HUES6 (cell line): Measurements from ENCODE around the gene N4BP2L2.

ENCODE experiments used
- H3K27ac ChIP-seq: 2 replicates; pipeline ENCODE4 v1.7.0; 2013; ENCODE audit warnings: low read depth, mild to moderate bottlenecking, low read length, inconsistent platforms
- H3K27me3 ChIP-seq: 2 replicates; pipeline ENCODE4 v1.6.1; 2013; ENCODE audit warnings: low read length; ENCODE audit not compliant: control insufficient read depth, insufficient read depth
- H3K36me3 ChIP-seq: 2 replicates; pipeline ENCODE4 v1.6.1; 2013; ENCODE audit warnings: low read length; ENCODE audit not compliant: control insufficient read depth, insufficient read depth
- H3K4me1 ChIP-seq: 2 replicates; pipeline ENCODE4 v1.6.1; 2013; ENCODE audit warnings: low read length; ENCODE audit not compliant: control insufficient read depth, insufficient read depth
- H3K4me3 ChIP-seq: 2 replicates; pipeline ENCODE4 v1.5.1; 2013; ENCODE audit warnings: low read depth, low read length
- H3K9ac ChIP-seq: one replicate; pipeline ENCODE4 v1.6.1; 2013; ENCODE audit warnings: mild to moderate bottlenecking, low read length
- H3K9me3 ChIP-seq: 2 replicates; pipeline ENCODE4 v1.6.1; 2013; ENCODE audit warnings: low read depth, low read length; ENCODE audit not compliant: control insufficient read depth, insufficient read depth

The N4BP2L2 gene

DNA sequence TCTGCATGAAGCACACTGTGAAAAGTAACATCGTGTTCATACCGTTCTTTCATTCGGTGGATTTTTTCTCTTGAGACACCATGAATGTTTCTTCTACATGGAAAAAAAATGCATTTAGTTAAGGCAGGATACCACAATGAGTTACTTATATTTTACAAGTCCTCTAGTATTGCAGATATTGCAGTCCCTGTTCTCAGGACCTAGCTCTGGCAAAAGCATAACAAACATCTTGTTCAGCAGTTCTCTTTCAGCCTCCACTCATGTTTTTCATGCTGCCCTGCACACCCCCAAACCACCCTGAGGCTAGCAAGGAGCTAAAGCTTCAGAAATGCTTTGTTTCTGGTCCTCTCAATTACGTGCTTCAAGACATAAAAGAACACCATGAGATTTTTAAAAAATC lies 135.5 kb downstream of the N4BP2L2 start:
- H3K36me3 ChIP-seq: peaks cover 10% of the 10 kb centered on the region
- peaks cover under 1% of the 10 kb centered on the region; the same call in 1 of the 2 replicates for H3K4me1 ChIP-seq
- no peaks in the 10 kb centered on the region for H3K27me3 ChIP-seq
- H3K27ac ChIP-seq: no peak overlapping the region
- no peaks in the 10 kb centered on the region for H3K9me3 ChIP-seq
- no peak overlapping the region for H3K9ac ChIP-seq
- no peak overlapping the region for H3K4me3 ChIP-seq

GRCh38 chr13:32391101-32391619 lies 147.4 kb downstream of the N4BP2L2 start:
- Histone ChIP-seq H3K4me3 (no peak overlapping the region), H3K9me3 (no peaks in the 10 kb centered on the region), H3K4me1 (peaks cover 5% of the 10 kb centered on the region; the same call in 1 of the 2 replicates), H3K9ac (no peak overlapping the region), H3K27ac (0 out of 2 replicates have a peak overlapping the region, but pooled peaks have one; percentile 11), H3K27me3 (no peaks in the 10 kb centered on the region), H3K36me3 (peaks cover 10% of the 10 kb centered on the region)

DNA sequence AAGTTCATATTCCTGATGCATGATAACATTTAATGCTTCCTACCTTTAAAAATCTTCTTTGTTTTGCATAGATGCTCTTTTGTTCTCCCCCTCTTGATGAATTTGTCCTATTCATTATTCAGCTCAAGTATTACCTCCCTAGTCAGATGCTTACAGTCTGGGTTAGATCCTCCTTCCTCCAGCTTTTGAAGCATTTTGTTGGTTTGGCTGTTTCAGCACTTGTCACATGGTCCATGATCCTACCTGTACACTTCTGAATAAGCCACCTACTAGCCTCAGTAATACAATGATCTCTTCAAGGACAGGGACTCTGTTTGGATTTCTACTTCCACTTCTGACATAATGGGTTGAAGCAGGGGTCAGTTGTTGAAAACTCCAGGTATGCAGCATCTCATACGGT lies 148.1 kb downstream of the N4BP2L2 start:
- H3K27me3 ChIP-seq: no peaks in the 10 kb centered on the region
- peaks cover 8% of the 10 kb centered on the region; the same call in 1 of the 2 replicates for H3K36me3 ChIP-seq
- no peak overlapping the region for H3K4me3 ChIP-seq
- H3K9me3 ChIP-seq: no peaks in the 10 kb centered on the region
- H3K27ac ChIP-seq: 0 out of 2 replicates have a peak overlapping the region, but pooled peaks have one; percentile 11
- no peak overlapping the region for H3K9ac ChIP-seq
- H3K4me1 ChIP-seq: peaks cover 5% of the 10 kb centered on the region; the same call in 1 of the 2 replicates

GRCh38 chr13:32390048-32390447 lies 148.5 kb downstream of the N4BP2L2 start:
- H3K9me3 ChIP-seq: no peaks in the 10 kb centered on the region
- peaks cover 5% of the 10 kb centered on the region; the same call in 1 of the 2 replicates for H3K4me1 ChIP-seq
- no peak overlapping the region for H3K9ac ChIP-seq
- H3K27ac ChIP-seq: no peak overlapping the region
- H3K27me3 ChIP-seq: no peaks in the 10 kb centered on the region
- no peak overlapping the region for H3K4me3 ChIP-seq
- H3K36me3 ChIP-seq: peaks cover 11% of the 10 kb centered on the region

DNA sequence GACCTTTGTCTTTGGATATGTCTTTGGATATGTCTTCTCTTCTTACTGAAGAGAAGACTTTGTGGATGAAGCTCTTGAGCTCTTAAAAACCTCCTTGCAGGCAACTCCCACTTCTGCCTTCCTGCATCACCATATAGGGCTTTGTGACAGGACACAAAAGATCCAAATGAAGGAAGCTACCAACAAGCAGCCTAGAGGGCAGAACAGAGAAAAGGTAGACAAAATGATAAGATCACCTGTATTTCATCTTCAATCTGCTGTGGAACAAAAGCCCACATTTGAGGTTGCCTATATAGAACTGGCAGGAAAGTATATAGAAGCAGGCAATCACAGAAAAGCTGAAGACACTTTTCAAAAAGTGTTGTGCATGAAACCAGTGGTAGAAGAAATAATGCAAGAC lies 153.2 kb downstream of the N4BP2L2 start:
- Histone ChIP-seq H3K27ac (no peak overlapping the region), H3K9me3 (no peaks in the 10 kb centered on the region), H3K27me3 (no peaks in the 10 kb centered on the region), H3K4me1 (peaks cover 2% of the 10 kb centered on the region; the same call in 1 of the 2 replicates), H3K4me3 (no peak overlapping the region), H3K36me3 (peaks cover 33% of the 10 kb centered on the region), H3K9ac (no peak overlapping the region)

GRCh38 chr13:32384702-32385101 lies 153.9 kb downstream of the N4BP2L2 start:
- Histone ChIP-seq H3K27me3 (no peaks in the 10 kb centered on the region), H3K9ac (no peak overlapping the region), H3K9me3 (no peaks in the 10 kb centered on the region), H3K4me3 (no peak overlapping the region), H3K4me1 (0 out of 2 replicates have a peak, but pooled peaks cover 2% of the 10 kb centered on the region), H3K27ac (no peak overlapping the region), H3K36me3 (peaks cover 39% of the 10 kb centered on the region)

DNA sequence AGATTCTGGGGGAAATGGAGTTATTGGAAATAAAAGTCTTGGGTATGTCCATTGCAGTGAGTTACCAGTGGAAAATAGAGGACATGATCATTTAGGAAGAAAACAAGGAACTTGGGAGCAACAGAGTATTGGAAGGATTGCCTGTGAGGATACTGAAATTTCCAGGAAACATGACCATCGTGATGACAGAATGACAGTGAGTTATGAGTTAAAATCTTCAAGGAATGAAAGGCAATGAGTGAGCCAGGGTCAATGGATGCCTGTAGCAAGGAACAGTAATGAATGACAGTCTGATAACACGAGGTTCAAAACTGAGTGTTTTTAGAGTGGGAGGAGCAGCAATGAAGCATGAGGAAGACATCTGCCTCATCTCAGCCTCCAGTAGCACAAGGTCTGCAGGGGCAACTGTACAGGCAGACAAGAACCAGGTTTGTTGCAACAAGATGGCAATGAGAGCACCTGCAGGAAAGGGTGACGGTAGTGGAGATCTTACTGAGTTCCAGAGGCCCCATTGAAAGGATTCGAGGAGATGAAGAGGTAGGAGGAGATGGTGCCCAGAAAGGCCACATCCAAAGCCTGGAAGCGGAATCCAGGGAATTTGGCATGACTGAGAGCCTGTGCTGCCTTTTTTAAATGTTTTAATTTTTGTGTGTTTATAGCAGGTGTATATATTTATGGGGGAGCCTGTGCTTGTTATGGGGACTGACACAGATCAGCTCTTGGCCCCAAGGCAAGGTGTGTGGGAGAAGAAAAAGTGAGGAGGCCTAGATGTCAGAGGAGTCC lies 154.6 kb downstream of the N4BP2L2 start:
- Histone ChIP-seq H3K27me3 (no peaks in the 10 kb centered on the region), H3K4me3 (no peak overlapping the region), H3K4me1 (0 out of 2 replicates have a peak, but pooled peaks cover 2% of the 10 kb centered on the region), H3K27ac (no peak overlapping the region), H3K36me3 (peaks cover 45% of the 10 kb centered on the region), H3K9ac (no peak overlapping the region), H3K9me3 (no peaks in the 10 kb centered on the region)
